ENCODE results near the gene CNOT3.
A peak's percentile ranks its signal among the peaks of the same experiment; 100 is the strongest.
"Not testable (repeated sequence)": the region's sequence is repeated elsewhere in the genome, so short reads cannot be mapped to it uniquely, and the experiment has no call there.

CNOT3 gene

GRCh38 chr19:54179262-54179852, 41.8 kb downstream of the CNOT3 start:
- H3K27ac ChIP-seq (ENCODE audit: low read depth, low read length) = no peak overlapping the region
- peaks cover 0 to 36% (median 10%) of the 10 kb centered on the region in 5 donors for H3K36me3 ChIP-seq (ENCODE audit: control insufficient read depth in 5 of 5, insufficient read depth in 5 of 5, low read length in 5 of 5)
- no peaks in the 10 kb centered on the region for H3K4me1 ChIP-seq (ENCODE audit: control insufficient read depth in 5 of 5, insufficient read depth in 5 of 5, low read length in 5 of 5)
- no peak overlapping the region for H3K9ac ChIP-seq (ENCODE audit: low read length in 5 of 5)
- H3K4me3 ChIP-seq (ENCODE audit: low read depth in 1 of 5, low read length in 5 of 5) = no peak overlapping the region
- H3K27me3 ChIP-seq (ENCODE audit: control insufficient read depth in 5 of 5, insufficient read depth in 4 of 5, low read length in 5 of 5) = no peaks in the 10 kb centered on the region
- no peaks in the 10 kb centered on the region for H3K9me3 ChIP-seq (ENCODE audit: control insufficient read depth in 5 of 5, low read length in 5 of 5)

- no peak overlapping the region for H3K9ac ChIP-seq (ENCODE audit: low read length in 5 of 5)
- H3K27ac ChIP-seq (ENCODE audit: low read depth, low read length) = no peak overlapping the region
- H3K9me3 ChIP-seq (ENCODE audit: control insufficient read depth in 5 of 5, low read length in 5 of 5) = no peaks in the 10 kb centered on the region
- H3K4me3 ChIP-seq (ENCODE audit: low read depth in 1 of 5, low read length in 5 of 5) = no peak overlapping the region
- peaks cover 0 to 36% (median 10%) of the 10 kb centered on the region in 5 donors for H3K36me3 ChIP-seq (ENCODE audit: control insufficient read depth in 5 of 5, insufficient read depth in 5 of 5, low read length in 5 of 5)
- H3K4me1 ChIP-seq (ENCODE audit: control insufficient read depth in 5 of 5, insufficient read depth in 5 of 5, low read length in 5 of 5) = no peaks in the 10 kb centered on the region
- H3K27me3 ChIP-seq (ENCODE audit: control insufficient read depth in 5 of 5, insufficient read depth in 4 of 5, low read length in 5 of 5) = no peaks in the 10 kb centered on the region
Measured at GRCh38 chr19:54179921-54180461, 42.4 kb downstream of the CNOT3 start.

GRCh38 chr19:54180691-54181091, 43.1 kb downstream of the CNOT3 start:
- Histone ChIP-seq H3K27ac (ENCODE audit: low read depth, low read length) (no peak overlapping the region), H3K9me3 (ENCODE audit: control insufficient read depth in 5 of 5, low read length in 5 of 5) (no peaks in the 10 kb centered on the region), H3K27me3 (ENCODE audit: control insufficient read depth in 5 of 5, insufficient read depth in 4 of 5, low read length in 5 of 5) (no peaks in the 10 kb centered on the region), H3K36me3 (ENCODE audit: control insufficient read depth in 5 of 5, insufficient read depth in 5 of 5, low read length in 5 of 5) (peaks cover 0 to 36% (median 10%) of the 10 kb centered on the region in 5 donors), H3K4me3 (ENCODE audit: low read depth in 1 of 5, low read length in 5 of 5) (no peak overlapping the region), H3K9ac (ENCODE audit: low read length in 5 of 5) (no peak overlapping the region), H3K4me1 (ENCODE audit: control insufficient read depth in 5 of 5, insufficient read depth in 5 of 5, low read length in 5 of 5) (no peaks in the 10 kb centered on the region)

GRCh38 chr19:54181894-54182293, 44.3 kb downstream of the CNOT3 start:
- H3K4me3 ChIP-seq (ENCODE audit: low read depth in 1 of 5, low read length in 5 of 5); H3K27ac ChIP-seq (ENCODE audit: low read depth, low read length); H3K27me3 ChIP-seq (ENCODE audit: control insufficient read depth in 5 of 5, insufficient read depth in 4 of 5, low read length in 5 of 5); H3K9me3 ChIP-seq (ENCODE audit: control insufficient read depth in 5 of 5, low read length in 5 of 5); H3K4me1 ChIP-seq (ENCODE audit: control insufficient read depth in 5 of 5, insufficient read depth in 5 of 5, low read length in 5 of 5); H3K9ac ChIP-seq (ENCODE audit: low read length in 5 of 5): not testable (repeated sequence)
- H3K36me3 ChIP-seq (ENCODE audit: control insufficient read depth in 5 of 5, insufficient read depth in 5 of 5, low read length in 5 of 5) = peaks cover 0 to 41% (median 13%) of the 10 kb centered on the region in 5 donors

- H3K9ac ChIP-seq (ENCODE audit: low read length in 5 of 5) = no peak overlapping the region
- H3K27ac ChIP-seq (ENCODE audit: low read depth, low read length) = no peak overlapping the region
- no peaks in the 10 kb centered on the region for H3K9me3 ChIP-seq (ENCODE audit: control insufficient read depth in 5 of 5, low read length in 5 of 5)
- no peak overlapping the region for H3K4me3 ChIP-seq (ENCODE audit: low read depth in 1 of 5, low read length in 5 of 5)
- H3K4me1 ChIP-seq (ENCODE audit: control insufficient read depth in 5 of 5, insufficient read depth in 5 of 5, low read length in 5 of 5) = peaks cover 0 to 5% (median 4%) of the 10 kb centered on the region in 5 donors
- peaks cover 0 to 43% (median 13%) of the 10 kb centered on the region in 5 donors for H3K36me3 ChIP-seq (ENCODE audit: control insufficient read depth in 5 of 5, insufficient read depth in 5 of 5, low read length in 5 of 5)
- no peaks in the 10 kb centered on the region for H3K27me3 ChIP-seq (ENCODE audit: control insufficient read depth in 5 of 5, insufficient read depth in 4 of 5, low read length in 5 of 5)
Measured at GRCh38 chr19:54183431-54183830, 45.9 kb downstream of the CNOT3 start.

GRCh38 chr19:54186351-54186750, 48.8 kb downstream of the CNOT3 start:
- no peak overlapping the region for H3K4me3 ChIP-seq (ENCODE audit: low read depth in 1 of 5, low read length in 5 of 5)
- H3K9ac ChIP-seq (ENCODE audit: low read length in 5 of 5) = peak overlapping the region in 1 of 5 donors; percentile 6

GRCh38 chr19:54186934-54187381, 49.4 kb downstream of the CNOT3 start:
- H3K36me3 ChIP-seq (ENCODE audit: control insufficient read depth in 5 of 5, insufficient read depth in 5 of 5, low read length in 5 of 5) = peaks cover 0 to 20% (median 3%) of the 10 kb centered on the region in 5 donors
- H3K27ac ChIP-seq (ENCODE audit: low read depth, low read length) = no peak overlapping the region
- H3K4me3 ChIP-seq (ENCODE audit: low read depth in 1 of 5, low read length in 5 of 5) = no peak overlapping the region
- peak overlapping the region in 1 of 5 donors; percentile 1 for H3K9ac ChIP-seq (ENCODE audit: low read length in 5 of 5)
- peaks cover 0 to 2% (median 0%) of the 10 kb centered on the region in 5 donors for H3K27me3 ChIP-seq (ENCODE audit: control insufficient read depth in 5 of 5, insufficient read depth in 4 of 5, low read length in 5 of 5)
- peaks cover 6 to 22% (median 17%) of the 10 kb centered on the region in 5 donors for H3K4me1 ChIP-seq (ENCODE audit: control insufficient read depth in 5 of 5, insufficient read depth in 5 of 5, low read length in 5 of 5)
- no peaks in the 10 kb centered on the region for H3K9me3 ChIP-seq (ENCODE audit: control insufficient read depth in 5 of 5, low read length in 5 of 5)

More at GRCh38 chr19:54186351-54186750, 48.8 kb downstream of the CNOT3 start:
- Histone ChIP-seq H3K27me3 (ENCODE audit: control insufficient read depth in 5 of 5, insufficient read depth in 4 of 5, low read length in 5 of 5) (peaks cover 0 to 2% (median 0%) of the 10 kb centered on the region in 5 donors), H3K4me1 (ENCODE audit: control insufficient read depth in 5 of 5, insufficient read depth in 5 of 5, low read length in 5 of 5) (peaks cover 6 to 16% (median 11%) of the 10 kb centered on the region in 5 donors), H3K9me3 (ENCODE audit: control insufficient read depth in 5 of 5, low read length in 5 of 5) (no peaks in the 10 kb centered on the region), H3K27ac (ENCODE audit: low read depth, low read length) (no peak overlapping the region), H3K36me3 (ENCODE audit: control insufficient read depth in 5 of 5, insufficient read depth in 5 of 5, low read length in 5 of 5) (peaks cover 0 to 20% (median 3%) of the 10 kb centered on the region in 5 donors)

GRCh38 chr19:54188215-54188871, 50.8 kb downstream of the CNOT3 start:
- H3K4me1 ChIP-seq (ENCODE audit: control insufficient read depth in 5 of 5, insufficient read depth in 5 of 5, low read length in 5 of 5) = peaks cover 6 to 26% (median 21%) of the 10 kb centered on the region in 5 donors
- H3K9ac ChIP-seq (ENCODE audit: low read length in 5 of 5) = peak overlapping the region in 4 of 5 donors; percentile 72 to 85 (median 84)
- no peaks in the 10 kb centered on the region for H3K9me3 ChIP-seq (ENCODE audit: control insufficient read depth in 5 of 5, low read length in 5 of 5)
- peak overlapping the region; percentile 98 for H3K27ac ChIP-seq (ENCODE audit: low read depth, low read length)
- peaks cover 0 to 22% (median 8%) of the 10 kb centered on the region in 5 donors for H3K36me3 ChIP-seq (ENCODE audit: control insufficient read depth in 5 of 5, insufficient read depth in 5 of 5, low read length in 5 of 5)
- H3K27me3 ChIP-seq (ENCODE audit: control insufficient read depth in 5 of 5, insufficient read depth in 4 of 5, low read length in 5 of 5) = peaks cover 0 to 2% (median 0%) of the 10 kb centered on the region in 5 donors
- peak overlapping the region; percentile 48 to 85 (median 80) for H3K4me3 ChIP-seq (ENCODE audit: low read depth in 1 of 5, low read length in 5 of 5)

- H3K27me3 ChIP-seq (ENCODE audit: control insufficient read depth in 5 of 5, insufficient read depth in 4 of 5, low read length in 5 of 5) = peaks cover 0 to 2% (median 0%) of the 10 kb centered on the region in 5 donors
- H3K36me3 ChIP-seq (ENCODE audit: control insufficient read depth in 5 of 5, insufficient read depth in 5 of 5, low read length in 5 of 5) = peaks cover 0 to 23% (median 13%) of the 10 kb centered on the region in 5 donors
- peak within 1 kb of the TSS; percentile 98 for H3K27ac ChIP-seq (ENCODE audit: low read depth, low read length)
- peak within 1 kb of the TSS; percentile 48 to 87 (median 84) for H3K4me3 ChIP-seq (ENCODE audit: low read depth in 1 of 5, low read length in 5 of 5)
- peaks cover 6 to 26% (median 21%) of the 10 kb centered on the region in 5 donors for H3K4me1 ChIP-seq (ENCODE audit: control insufficient read depth in 5 of 5, insufficient read depth in 5 of 5, low read length in 5 of 5)
- peak within 1 kb of the TSS; percentile 63 to 94 (median 90) for H3K9ac ChIP-seq (ENCODE audit: low read length in 5 of 5)
- no peaks in the 10 kb centered on the region for H3K9me3 ChIP-seq (ENCODE audit: control insufficient read depth in 5 of 5, low read length in 5 of 5)
Measured at GRCh38 chr19:54189145-54189734, 51.7 kb downstream of the CNOT3 start, which contains the start of gene MBOAT7. Gene MBOAT7, minus strand, starts transcription at chr19:54189580. Its CDS starts 1,072 bp downstream, at chr19:54188508.

Measured in subcutaneous abdominal adipose tissue (tissue), 5 donors.